Breast epithelium (tissue), 3 donors: Measurements from ENCODE around the gene IFT88.

Source experiments
- CTCF ChIP-seq, 3 donors: fragments of 450-650 bp; IDR thresholded peaks; one replicate each; pipeline ENCODE4 v1.5.1; 2016 to 2017; ENCODE audit warnings: antibody characterized with exemption in 3 of 3, mild to moderate bottlenecking in 3 of 3, moderate library complexity in 3 of 3
- POLR2A ChIP-seq: fragments of 450-650 bp; IDR thresholded peaks from one replicate; pipeline ENCODE4 v1.6.1; 2016; ENCODE audit warnings: antibody characterized with exemption, mild to moderate bottlenecking, moderate library complexity
- POLR2AphosphoS5 ChIP-seq, 3 donors: sonication (generic); formaldehyde crosslinking; IDR thresholded peaks; one replicate each; pipeline ENCODE4 v1.6.1; 2017; ENCODE audit warnings: antibody characterized with exemption in 3 of 3

GRCh38 chr13:20713014-20713376 lies 146.0 kb downstream of the IFT88 start:
- TF ChIP-seq CTCF (IDR thresholded peaks at IDR 0.05) (no peak), POLR2A (no peak), POLR2AphosphoS5 (IDR thresholded peaks at IDR 0.05) (no peak)
